Fibroblast of upper back skin (primary cell): ENCODE measurements around the gene TAS1R2.
A peak's percentile ranks its signal among the peaks of the same experiment; 100 is the strongest.
"Not testable (repeated sequence)": the region's sequence is repeated elsewhere in the genome, so short reads cannot be mapped to it uniquely, and the experiment has no call there.

Experiments used
- DNase-seq: peaks from one replicate; pipeline ENCODE4 v3.0.0-alpha.2; 2013

The TAS1R2 gene

DNA sequence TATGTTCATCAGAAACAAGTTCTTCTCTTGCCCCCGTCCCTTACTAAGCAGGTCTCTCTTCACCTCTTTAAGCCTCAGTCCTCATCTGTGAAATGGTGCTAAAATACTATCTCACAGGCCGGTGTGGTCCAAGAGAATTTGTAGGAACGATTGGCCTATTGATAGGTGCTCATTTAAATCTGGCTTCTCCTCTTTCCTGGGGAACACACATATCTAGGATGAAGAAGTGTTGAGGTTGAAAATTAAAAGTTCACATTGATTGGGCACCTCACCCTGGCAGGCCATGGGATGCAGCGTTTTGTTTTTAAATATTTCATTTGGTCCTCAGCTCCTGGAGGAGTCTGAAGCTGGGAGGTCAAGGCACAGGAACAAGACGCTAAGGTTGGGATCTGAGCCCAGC lies 8.9 kb upstream of the TAS1R2 start:
- no peak for DNase-seq

DNA sequence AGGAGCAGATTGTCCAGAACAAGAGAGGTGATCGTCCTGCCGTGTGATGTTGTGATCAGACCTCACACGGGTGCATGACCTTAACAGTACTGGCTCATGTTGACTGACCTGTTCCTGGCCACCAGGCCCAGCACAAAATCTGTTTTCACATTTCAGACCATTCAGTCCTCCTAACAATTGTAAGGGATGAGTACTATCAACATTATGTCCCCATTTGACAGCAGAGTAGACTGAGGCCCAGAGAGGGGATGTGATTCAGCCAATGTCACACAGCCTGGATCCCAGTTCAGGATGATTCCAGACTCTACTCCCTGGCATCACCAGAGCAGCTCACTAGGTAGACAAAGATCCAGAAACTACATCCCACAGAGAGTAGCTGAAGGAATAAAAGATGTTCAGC lies 7.4 kb upstream of the TAS1R2 start:
- no peak for DNase-seq

DNA sequence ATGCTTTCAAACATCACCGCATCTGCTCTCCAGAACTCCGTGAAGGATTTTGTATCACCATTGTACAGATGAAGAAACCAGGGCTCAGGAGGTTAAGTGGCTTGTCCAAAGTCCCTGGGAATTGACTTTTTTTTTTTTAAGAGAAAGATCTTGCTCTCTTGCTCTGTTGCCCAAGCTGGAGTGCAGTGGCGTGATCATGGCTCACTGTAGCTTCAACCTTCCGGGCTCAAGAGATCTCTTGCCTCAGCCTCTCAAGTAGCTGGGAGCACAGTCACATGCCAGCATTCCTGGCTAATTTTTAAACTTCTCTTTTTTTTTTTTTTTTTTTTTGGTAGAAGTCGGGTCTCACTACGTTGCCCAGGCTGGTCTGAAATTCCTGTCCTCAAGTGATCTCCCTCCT lies 6.9 kb upstream of the TAS1R2 start:
- no peak for DNase-seq

DNA sequence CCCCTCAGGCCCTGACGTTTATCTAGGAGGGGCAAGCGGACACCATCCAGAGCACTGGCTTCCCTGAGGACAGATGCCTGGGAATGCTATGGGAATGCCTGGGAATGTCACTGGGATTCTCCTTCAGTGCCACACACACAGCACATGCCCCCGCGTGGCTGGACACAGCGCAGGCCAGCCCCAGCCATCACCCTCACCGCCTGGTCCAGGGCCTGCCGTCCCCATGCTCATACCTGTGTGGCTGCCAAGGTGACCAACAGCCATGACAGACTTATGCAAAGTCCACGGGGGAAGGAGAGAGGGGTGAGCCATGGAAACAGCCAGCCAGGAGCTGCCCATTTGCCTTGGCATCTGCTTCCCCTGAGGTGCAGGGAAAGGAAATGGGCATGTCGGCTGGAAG lies 5.7 kb upstream of the TAS1R2 start:
- no peak for DNase-seq

DNA sequence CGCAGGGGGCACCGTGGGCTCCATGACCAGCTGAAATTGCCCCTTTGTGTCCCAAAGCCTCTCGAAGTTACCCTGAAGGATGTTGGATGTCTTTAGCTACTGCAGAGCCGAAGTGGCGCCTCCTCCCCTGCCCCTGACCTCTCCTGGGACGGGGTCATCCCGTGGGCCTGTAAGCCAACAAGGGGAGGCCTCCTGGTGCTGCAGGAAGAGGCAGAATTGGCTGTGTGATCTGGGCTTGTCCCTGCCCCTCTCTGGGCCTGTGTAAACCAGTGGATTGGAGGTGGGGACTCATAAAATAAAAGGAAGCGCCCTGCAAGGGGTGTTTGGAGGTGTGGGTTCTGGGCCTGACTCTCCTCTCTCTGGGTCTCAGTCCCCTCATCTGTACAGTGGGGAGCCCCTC lies 2.1 kb upstream of the TAS1R2 start:
- DNase-seq = no peak

DNA sequence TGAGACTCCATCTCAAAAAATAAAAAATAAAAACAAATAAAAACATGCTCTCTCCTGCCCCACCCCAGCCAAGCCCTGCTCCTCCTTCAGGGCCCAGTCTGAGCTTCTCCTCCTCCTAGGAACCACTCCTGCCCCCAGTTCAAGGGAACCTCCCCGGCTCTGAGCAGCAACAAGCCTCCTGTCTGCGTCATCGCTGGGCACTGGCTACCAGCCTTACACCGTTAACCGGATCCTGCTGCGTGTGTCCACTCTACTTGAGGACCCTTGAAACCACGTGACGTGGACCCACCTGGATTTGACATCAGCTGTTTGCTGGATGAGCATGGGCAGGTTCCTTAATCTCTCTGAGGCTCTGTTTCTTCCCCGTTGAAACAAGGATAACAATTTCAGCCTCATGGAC lies 1.6 kb upstream of the TAS1R2 start:
- DNase-seq = no peak

DNA sequence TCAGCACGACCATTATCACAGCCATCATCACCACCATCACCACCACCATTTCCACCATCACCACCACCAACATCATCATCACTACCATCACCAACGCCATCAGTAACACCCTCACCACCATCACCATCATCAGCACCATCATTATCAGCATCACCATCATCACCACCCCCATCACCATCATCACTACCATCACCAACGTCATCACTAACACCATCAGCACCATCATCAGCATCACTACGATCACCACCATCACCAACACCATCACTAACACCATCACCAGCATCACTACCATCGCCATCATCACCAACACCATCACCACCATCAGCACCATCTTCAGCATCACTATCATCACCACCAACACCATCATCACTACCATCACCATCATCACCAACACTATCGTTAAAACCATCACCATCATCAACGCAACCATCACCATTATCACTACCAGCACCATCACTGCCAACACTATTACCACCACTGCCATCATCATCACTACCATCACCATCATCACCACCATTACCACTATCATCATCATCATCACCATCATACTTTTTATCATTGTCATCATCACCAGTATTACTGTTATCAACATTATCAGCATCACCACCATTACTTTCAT lies 1.3 kb downstream of the TAS1R2 start:
- DNase-seq = no peak

DNA sequence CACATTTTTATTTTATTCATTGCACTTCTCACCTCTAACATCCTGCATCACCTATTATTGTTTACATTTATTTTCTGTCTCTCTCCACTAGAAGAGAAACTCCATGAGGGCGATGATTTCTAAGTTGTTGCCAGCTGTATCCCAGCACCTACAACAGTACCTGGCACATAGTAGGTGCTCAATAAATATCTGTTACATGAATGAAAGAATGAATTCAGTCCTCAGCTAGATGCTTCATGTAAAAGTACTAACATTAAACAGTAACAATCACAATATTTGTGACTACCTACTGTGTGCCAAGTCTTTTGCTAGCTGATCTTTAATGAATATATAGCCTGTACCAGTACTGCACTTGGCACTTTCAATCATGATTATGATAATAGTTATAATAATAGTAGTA lies 3.0 kb downstream of the TAS1R2 start:
- no peak for DNase-seq

DNA sequence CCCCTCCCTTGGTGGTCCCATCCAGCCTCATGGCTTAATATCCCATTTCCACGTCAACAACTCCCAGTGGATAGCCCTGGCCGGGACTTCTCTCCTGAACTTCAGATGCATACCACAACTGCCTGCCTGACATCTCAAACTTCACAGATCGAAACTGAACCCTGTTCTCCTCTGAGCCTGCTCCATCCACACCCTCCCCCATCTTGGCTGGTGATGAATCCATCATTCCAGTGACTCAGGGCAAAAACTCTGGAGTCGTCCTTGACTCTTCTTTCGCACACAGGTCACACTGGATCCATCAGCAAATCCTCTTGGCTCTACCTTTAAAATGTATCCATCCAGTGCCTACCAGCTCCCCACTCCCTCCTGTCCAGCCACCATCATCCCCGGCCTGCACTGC lies 3.9 kb downstream of the TAS1R2 start:
- peak; percentile 25 for DNase-seq

DNA sequence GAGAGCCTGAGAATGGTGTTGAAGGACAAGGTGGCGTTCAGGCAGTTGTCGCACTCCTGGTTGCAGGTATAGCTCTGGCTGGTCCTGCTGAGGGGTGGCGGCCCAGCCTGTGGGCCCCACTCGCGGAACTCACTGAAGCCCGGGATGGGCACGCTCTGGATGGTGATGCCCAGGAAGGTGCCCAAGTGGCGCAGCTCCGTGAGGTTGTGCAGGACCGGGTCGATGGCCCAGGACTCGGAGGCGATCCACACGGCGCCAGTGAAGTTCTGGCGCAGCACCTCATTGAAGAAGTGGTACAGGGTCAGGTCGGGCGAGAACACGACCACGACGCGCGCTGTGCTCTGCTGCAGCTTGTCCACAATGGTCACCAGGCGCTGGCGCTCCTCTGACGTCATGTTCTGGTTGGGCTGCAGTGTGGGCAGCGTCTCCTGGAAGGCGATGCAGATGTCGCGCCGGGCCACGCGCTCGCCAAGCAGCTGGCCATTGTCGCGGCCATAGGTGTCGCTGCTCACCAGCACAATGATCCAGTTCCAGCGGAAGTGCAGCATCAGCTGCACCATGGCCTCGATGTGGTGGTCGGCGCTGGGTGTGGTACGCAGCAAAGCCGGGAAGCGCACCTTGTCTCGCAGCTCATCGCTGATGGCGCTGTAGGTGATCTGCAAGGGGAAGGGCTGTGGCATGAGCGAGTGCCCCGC lies 5.0 kb downstream of the TAS1R2 start:
- DNase-seq = no peak

DNA sequence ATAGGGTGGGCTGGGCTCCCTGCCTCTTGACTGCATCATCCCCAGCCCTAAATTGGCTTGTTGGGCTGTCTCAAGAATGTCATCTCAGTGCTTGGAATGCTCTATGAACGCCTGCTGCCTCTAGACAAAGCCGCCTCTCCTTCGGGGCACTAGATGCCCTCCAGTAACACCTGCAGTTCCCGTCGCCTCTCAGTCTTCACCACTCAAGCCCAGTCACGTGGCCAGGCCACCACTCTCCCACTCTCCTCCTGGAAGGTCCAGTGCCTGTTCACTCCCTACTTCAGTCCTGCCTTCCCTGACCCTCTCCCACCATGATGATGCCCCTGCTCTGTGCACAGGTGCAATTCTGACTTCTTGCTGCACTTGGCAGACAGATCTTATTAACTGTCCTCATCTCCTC lies 7.0 kb downstream of the TAS1R2 start:
- DNase-seq = no peak

DNA sequence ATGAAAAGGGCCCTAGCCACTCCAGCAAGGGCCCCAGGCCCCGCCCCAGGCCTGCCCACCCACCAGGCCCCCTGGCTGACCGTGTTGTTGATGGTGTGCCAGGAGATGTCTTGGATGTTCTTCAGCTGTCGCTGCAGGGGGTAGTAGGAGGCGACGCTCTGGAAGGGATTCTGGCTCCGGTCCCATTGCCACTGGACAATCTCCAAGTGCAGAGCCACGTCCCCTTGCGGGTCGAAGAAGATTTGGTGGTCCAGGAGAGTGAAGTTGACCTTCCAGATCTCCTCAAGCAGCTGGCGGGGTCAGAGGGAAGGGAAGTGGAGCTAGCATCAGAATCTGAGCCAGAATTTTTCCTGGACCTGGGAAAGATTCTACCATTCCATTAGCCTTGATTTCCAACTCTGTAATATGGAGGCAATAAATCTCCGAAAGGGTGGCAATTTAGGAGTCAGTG lies 10.2 kb downstream of the TAS1R2 start:
- DNase-seq = peak; percentile 16

DNA sequence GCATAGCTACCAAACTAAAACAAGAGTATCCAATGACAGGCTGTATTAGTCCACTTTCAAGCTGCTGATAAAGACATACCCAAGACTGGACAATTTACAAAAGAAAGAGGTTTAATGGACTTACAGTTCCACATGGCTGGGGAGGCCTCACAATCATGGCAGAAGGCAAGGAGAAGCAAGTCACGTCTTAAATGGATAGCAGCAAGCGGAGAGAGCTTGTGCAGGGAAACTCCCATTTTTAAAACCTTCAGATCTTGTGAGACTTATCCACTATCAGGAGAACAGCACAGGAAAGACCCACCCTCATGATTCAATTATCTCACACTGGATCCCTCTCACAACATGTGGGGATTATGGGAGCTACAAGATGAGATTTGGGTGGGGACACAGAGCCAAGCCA lies 11.7 kb downstream of the TAS1R2 start:
- not testable (repeated sequence) for DNase-seq

DNA sequence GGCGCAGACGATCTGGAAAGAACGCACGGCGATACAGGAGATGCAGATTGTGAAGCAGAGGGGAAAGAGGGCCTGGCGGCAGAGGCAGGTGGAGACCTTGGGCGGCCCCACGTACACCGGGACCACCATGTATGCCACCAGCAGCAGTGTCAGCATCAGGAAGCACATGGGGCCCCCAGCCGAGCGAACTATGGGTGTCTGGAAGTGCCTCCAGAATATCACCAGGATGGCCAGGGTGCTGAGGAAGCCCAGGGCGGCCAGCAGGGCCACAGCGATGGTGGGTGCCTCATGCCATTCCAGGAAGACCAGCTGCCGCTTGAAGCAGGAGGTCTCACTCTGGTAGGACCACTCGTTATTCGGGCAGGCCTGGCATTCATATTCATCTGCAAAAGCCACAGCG lies 19.3 kb downstream of the TAS1R2 start:
- DNase-seq = no peak

DNA sequence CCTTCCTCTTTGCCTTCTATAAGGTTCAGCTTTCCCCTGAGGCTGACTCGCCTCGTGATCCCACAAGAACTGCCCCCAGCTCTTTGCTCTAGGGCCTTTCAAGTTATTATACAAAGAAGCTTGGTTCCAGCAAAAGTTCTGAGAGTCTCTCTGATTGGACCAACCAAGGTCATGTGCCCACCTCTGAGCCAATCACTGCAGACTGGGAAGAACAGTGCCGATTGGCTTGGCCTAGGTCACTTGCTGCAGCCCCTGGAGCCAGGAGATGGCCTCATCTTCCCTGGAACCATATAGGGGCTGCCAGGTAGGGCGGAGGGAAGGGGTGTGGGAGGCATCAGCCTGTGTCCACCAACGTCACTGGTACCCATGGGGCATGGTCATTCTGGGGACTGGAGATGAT lies 22.8 kb downstream of the TAS1R2 start:
- DNase-seq = no peak

DNA sequence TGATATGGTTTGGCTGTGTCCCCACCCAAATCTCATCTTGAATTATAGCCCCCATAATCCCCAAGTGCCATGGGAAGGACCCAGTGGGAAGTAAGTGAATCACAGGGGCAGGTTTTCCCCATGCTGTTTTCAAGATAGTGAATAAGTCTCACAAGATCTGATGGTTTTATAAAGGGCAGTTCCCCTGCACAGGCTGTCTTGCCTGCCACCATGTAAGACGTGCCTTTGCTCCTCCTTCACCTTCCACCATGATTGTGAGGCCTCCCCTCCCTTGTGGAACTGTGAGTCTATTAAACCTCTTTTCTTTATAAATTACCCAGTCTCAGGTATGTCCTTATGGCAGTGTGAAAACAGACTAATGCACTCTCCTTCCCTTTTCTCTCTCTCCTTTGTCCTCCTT lies 27.1 kb downstream of the TAS1R2 start:
- DNase-seq = not testable (repeated sequence)

DNA sequence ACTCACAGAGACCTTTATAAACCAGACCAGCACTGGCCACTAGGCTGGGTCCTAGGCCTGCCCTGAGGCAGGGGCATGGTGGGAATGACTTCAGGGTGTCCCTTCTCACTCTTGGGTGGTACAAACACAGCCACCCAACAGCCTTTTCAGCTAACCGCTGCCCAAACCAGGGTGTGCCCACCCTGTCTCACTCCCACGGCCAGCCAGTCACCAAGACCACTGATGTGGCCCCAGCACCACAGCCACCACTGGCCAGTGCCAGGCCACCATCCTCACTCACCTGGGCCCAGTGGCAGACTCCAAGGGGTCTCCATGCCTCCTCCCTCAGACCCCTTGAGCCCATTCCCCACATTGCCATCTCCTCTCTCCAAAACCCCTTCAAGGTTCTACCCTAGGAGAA lies 27.8 kb downstream of the TAS1R2 start:
- DNase-seq = no peak

DNA sequence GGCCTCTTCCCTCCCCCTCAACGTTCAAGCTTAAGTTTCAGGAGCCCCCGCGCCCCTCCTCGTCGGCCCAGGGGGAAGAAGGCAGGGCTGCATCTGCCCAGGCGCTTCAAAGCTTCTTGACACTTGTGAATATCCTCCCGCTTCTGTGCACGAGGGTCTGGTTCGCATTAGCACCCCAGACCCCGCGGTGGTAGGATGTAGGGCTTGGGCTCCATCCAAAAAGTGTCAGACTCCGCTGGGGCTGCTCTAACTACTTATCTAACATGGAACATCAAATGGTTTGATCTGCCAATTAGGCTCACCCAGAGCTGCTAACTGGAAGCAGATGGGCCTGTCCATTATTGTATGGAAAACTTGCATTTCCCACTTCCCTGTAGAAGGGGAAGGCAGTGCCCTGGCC lies 28.9 kb downstream of the TAS1R2 start:
- no peak for DNase-seq

DNA sequence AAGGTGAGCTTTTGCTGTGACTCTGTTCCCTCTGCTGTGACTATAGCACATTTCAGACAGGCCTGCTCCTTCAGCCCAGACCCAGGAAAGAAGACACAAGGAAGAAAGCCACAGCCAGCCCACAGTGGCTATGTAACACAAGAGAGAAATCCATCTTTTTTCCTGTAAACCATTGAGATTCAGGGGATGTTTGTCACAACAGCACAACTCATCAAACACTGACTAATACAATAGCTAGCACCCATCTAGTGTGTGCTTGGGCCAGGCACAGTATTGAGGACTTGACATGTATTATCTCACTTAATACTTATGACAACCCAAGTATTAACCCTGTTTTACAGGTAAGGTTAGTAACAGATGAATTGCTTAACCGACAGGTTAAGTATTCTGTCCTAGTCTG lies 29.8 kb downstream of the TAS1R2 start:
- no peak for DNase-seq

DNA sequence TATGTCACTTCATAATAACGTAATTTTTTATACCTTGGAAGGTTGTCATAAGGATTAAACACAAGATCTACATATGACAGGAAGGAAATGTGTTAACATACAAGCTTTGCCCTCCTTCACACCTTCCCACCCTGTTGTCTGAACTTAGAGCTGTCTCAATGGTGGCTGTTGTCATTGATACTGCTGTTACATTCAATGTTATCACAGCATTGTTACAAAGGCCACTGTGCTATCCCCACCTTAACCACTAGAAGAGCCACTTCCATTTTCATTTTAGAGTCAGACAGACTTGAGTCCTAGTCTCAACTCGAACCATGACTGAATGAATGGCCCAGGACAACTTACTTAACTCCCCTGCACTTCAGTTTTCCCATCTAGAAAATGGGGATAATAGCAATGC lies 31.2 kb downstream of the TAS1R2 start:
- DNase-seq = no peak

DNA sequence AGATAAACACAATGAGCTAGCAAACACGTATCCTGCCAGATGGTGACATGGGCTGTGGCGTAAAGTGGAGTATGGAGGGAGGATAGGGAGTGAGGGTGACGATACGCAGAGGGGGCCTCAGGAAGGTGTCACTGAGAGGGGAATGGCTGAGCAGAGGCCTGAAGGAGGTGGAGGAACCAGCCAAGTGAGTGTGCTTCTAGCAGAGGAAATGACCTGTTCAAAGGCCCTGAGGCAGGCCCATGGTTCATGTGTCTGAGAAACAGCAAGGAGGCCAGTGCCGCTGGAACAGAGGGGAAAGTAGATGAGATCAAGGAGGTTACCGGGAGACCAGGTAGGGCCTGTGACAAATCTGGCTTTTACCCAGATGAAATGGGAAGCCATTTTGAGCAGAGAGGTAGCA lies 36.0 kb downstream of the TAS1R2 start:
- DNase-seq = no peak

DNA sequence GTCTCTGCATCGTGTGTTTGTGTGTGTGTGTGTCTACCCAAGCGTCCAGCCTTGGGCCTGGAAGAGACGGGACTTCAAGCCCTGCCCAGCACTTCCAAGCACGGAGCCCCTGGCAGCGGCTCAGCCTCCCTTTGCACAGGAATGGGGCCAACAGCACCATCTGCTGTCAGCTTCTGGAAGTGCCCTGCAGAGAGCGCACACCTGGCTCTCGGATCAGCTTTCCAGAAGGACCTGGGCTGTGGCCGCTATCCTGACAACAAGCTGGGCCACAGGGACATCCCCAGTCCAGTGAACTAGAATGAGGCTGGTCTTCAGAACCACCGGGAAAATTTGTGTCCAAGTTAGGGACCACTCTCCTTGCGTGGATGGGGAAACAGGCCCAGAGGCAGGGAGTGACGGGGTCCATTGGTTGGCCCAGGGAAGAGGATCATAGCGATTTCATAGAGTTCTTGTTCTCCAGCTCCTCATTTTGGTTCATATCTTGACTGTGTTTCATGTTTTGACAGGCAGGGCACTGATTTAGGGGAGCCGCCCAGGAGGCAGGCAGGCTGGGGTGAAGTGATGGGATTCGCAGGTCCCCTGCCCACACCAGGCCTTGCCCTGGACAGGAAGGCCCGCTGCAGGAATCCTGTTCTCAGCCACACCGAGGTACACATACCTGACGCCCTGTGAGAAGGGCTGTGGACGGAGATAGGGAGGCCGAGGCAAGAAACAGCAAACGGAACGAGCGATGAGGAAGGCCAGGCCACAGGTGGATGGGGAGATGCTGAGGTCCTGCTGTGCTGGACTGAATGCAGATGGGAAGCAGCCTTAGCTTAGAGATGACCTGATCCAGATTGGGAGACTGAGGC lies 38.4 kb downstream of the TAS1R2 start:
- peak; percentile 59 for DNase-seq

DNA sequence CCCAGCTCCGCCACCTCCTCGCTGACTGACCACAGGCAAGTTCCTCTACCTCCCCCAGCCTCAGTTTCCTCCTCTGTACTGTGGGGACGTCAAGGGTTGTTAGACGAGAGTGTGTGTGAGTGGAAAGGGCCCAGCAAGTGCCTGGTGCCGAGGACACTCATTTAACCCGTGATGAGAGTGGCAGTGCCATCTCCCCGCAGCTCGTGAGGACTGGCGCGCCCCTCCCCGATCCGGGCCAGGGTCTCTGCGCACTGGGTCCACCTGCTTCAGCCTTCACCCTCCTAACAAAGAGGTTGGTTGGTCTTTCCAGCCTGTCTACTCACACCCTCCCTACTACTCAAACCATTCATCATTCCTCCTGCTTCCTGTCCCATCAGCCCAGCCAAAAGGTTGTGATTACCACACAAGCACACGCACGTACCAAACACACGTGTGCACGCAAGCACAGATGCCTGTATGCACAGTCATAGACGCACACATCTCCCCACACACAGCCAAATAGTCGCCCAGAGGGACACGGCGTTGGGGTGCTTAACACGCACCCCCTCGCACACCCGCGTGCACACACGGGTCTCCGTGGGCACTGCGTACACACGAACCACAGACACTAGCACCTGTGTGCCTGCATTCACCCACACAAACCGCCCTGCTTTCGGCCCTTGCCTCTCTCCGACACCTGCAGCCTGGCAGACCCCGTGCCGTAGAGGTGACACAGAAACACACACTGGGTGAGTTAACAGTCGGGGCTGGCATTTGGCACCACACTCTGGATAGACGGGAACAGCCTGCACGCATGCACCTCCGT lies 39.3 kb downstream of the TAS1R2 start:
- peak; percentile 13 for DNase-seq
